SK-N-SH (cell line): ENCODE results near the gene LCE7A. TPM values are rescaled to one million over a fixed set of nuclear protein-coding genes. Genes with fewer than 3 reads are reported as not detected.

Experiments
- CTCF ChIA-PET: fragments of 300-600, 350-600 bp; formaldehyde crosslinking; extraction: SDS; loops from one replicate; lab custom pipeline; 2021; lab: Yijun Ruan, JAX
- POLR2A ChIA-PET: fragments of 350-600 bp; sonication (Branson Sonifier 250); formaldehyde crosslinking; extraction: SDS; loops from one replicate; lab custom pipeline; 2020; ENCODE audit warnings: antibody characterized with exemption, inconsistent platforms; lab: Yijun Ruan, JAX
- DNase-seq: peaks from one replicate; pipeline ENCODE4 v3.0.0; 2012
- H2AFZ ChIP-seq: fragments of 200-600 bp; sonication (generic); 2 replicates; pipeline ENCODE4 v1.8.1; 2016; ENCODE audit warnings: antibody characterized with exemption, mild to moderate bottlenecking, low read depth
- H3F3A ChIP-seq: fragments of 200-600 bp; sonication (generic); replicated peaks from 2 replicates; pipeline ENCODE3; 2016; ENCODE audit warnings: antibody characterized with exemption, mild to moderate bottlenecking; ENCODE audit not compliant: insufficient read depth
- H3K27ac ChIP-seq, 2 experiments: fragments of 200-500 bp in 1 of 2; fragments of 200-600 bp in 1 of 2; sonication (Bioruptor generic) in 1 of 2; sonication (generic), shearing (Covaris generic) in 1 of 2; 2 replicates each; pipeline versions ENCODE4 v1.5.1 to v1.6.1; 2014 to 2016; ENCODE audit warnings: low read depth in 2 of 2, inconsistent platforms in 1 of 2, low read length in 1 of 2, mild to moderate bottlenecking in 1 of 2, mixed read lengths in 1 of 2
- H3K27me3 ChIP-seq: fragments of 200-600 bp; sonication (generic), shearing (Covaris generic); 2 replicates; pipeline ENCODE4 v1.6.1; 2016; ENCODE audit warnings: mixed run types; ENCODE audit not compliant: insufficient read depth
- H3K36me3 ChIP-seq, 2 experiments: fragments of 200-500 bp in 1 of 2; fragments of 200-600 bp in 1 of 2; sonication (Bioruptor generic) in 1 of 2; sonication (generic) in 1 of 2; replicated peaks in 1 of 2; 2 replicates each; pipeline versions ENCODE3 to v1.5.1; 2014 to 2016; ENCODE audit warnings: low read length in 1 of 2, mild to moderate bottlenecking in 1 of 2; ENCODE audit not compliant: insufficient read depth in 2 of 2, control insufficient read depth in 1 of 2
- H3K4me1 ChIP-seq, 2 experiments: fragments of 200-500 bp in 1 of 2; fragments of 200-600 bp in 1 of 2; sonication (Bioruptor generic) in 1 of 2; sonication (generic), shearing (Covaris generic) in 1 of 2; 2 replicates each; pipeline versions ENCODE4 v1.5.1 to v1.6.1; 2014 to 2016; ENCODE audit warnings: low read depth in 1 of 2, low read length in 1 of 2, mixed run types in 1 of 2; ENCODE audit not compliant: insufficient read depth in 2 of 2, control insufficient read depth in 1 of 2
- H3K4me2 ChIP-seq: fragments of 200-600 bp; sonication (generic), shearing (Covaris generic); 2 replicates; pipeline ENCODE4 v1.6.1; 2017; ENCODE audit warnings: mixed run types
- H3K4me3 ChIP-seq, 2 experiments: fragments of 200-500 bp in 1 of 2; fragments of 200-600 bp in 1 of 2; sonication (Bioruptor generic) in 1 of 2; sonication (generic), shearing (Covaris generic) in 1 of 2; 2 replicates each; pipeline versions ENCODE4 v1.5.1 to v1.8.1; 2014 to 2016; ENCODE audit warnings: low read depth in 2 of 2, inconsistent platforms in 1 of 2, low read length in 1 of 2, mild to moderate bottlenecking in 1 of 2, mixed read lengths in 1 of 2, moderate library complexity in 1 of 2
- H3K79me2 ChIP-seq: fragments of 200-600 bp; sonication (generic); 2 replicates; pipeline ENCODE4 v1.8.1; 2017; ENCODE audit warnings: mild to moderate bottlenecking; ENCODE audit not compliant: insufficient read depth
- H3K9ac ChIP-seq: fragments of 200-600 bp; sonication (generic); 2 replicates; pipeline ENCODE4 v1.6.1; 2017; ENCODE audit warnings: mixed run types
- H3K9me2 ChIP-seq: fragments of 200-600 bp; sonication (generic); 2 replicates; pipeline ENCODE4 v1.6.1; 2017; ENCODE audit warnings: mixed run types
- H3K9me3 ChIP-seq: fragments of 200-600 bp; sonication (generic); 2 replicates; pipeline ENCODE4 v1.6.1; 2017; ENCODE audit warnings: mixed run types, mild to moderate bottlenecking, moderate library complexity
- H4K20me1 ChIP-seq: fragments of 200-600 bp; sonication (generic); 2 replicates; pipeline ENCODE4 v1.6.1; 2017; ENCODE audit warnings: mild to moderate bottlenecking, mixed run types; ENCODE audit not compliant: insufficient read depth
- CHD2 ChIP-seq: fragments of 150-350 bp; IDR thresholded peaks from 2 replicates; pipeline ENCODE4 v1.6.1; 2018; ENCODE audit warnings: low read length; ENCODE audit not compliant: partially characterized antibody
- EP300 ChIP-seq, 2 experiments: IDR thresholded peaks; 2 replicates each; pipeline versions ENCODE4 v1.4.0 to v1.6.1; 2012; ENCODE audit warnings: borderline replicate concordance in 1 of 2, low read depth in 1 of 2, low read length in 1 of 2
- FOSL2 ChIP-seq: IDR thresholded peaks from 2 replicates; pipeline ENCODE4 v1.4.0; 2012; ENCODE audit warnings: low read depth, mild to moderate bottlenecking, moderate library complexity, borderline replicate concordance
- FOXM1 ChIP-seq: IDR thresholded peaks from 2 replicates; pipeline ENCODE4 v1.4.0; 2012; ENCODE audit warnings: low read depth, mild to moderate bottlenecking
- GABPA ChIP-seq: IDR thresholded peaks from 2 replicates; pipeline ENCODE4 v1.4.0; 2012; ENCODE audit warnings: low read depth, mild to moderate bottlenecking
- IRF3 ChIP-seq: fragments of 150-350 bp; IDR thresholded peaks from 2 replicates; pipeline ENCODE4 v1.6.1; 2016; ENCODE audit warnings: mild to moderate bottlenecking, low read depth, low read length
- MEF2A ChIP-seq: IDR thresholded peaks from 2 replicates; pipeline ENCODE4 v1.4.0; 2012; ENCODE audit warnings: low read depth, borderline replicate concordance
- MXI1 ChIP-seq: IDR thresholded peaks from 2 replicates; pipeline ENCODE4 v1.6.1; 2012; ENCODE audit warnings: mild to moderate bottlenecking, low read depth, low read length, improper control_type of control experiment
- NRF1 ChIP-seq: IDR thresholded peaks from 2 replicates; pipeline ENCODE4 v1.6.1; 2012; ENCODE audit warnings: low read depth, mild to moderate bottlenecking, low read length
- POLR2AphosphoS5 ChIP-seq: IDR thresholded peaks from 2 replicates; pipeline ENCODE4 v1.6.1; 2012; ENCODE audit warnings: low read depth, low read length
- RAD21 ChIP-seq: IDR thresholded peaks from 2 replicates; pipeline ENCODE4 v1.6.1; 2012; ENCODE audit warnings: mild to moderate bottlenecking, low read length
- RCOR1 ChIP-seq: fragments of 150-350 bp; IDR thresholded peaks from 2 replicates; pipeline ENCODE4 v1.6.1; 2017; ENCODE audit warnings: antibody characterized with exemption, low read length
- REST ChIP-seq: IDR thresholded peaks from 2 replicates; pipeline ENCODE4 v1.6.1; 2012; ENCODE audit warnings: mild to moderate bottlenecking, low read depth, low read length, moderate library complexity
- SMC3 ChIP-seq: IDR thresholded peaks from 2 replicates; pipeline ENCODE4 v1.6.1; 2012; ENCODE audit warnings: low read depth, low read length, improper control_type of control experiment
- TAF1 ChIP-seq: IDR thresholded peaks from 2 replicates; pipeline ENCODE4 v1.6.1; 2012; ENCODE audit warnings: low read depth, mild to moderate bottlenecking, low read length, moderate library complexity, borderline replicate concordance
- USF1 ChIP-seq: IDR thresholded peaks from 2 replicates; pipeline ENCODE4 v1.4.0; 2012; ENCODE audit warnings: low read depth, borderline replicate concordance
- USF2 ChIP-seq: fragments of 150-350 bp; IDR thresholded peaks from 2 replicates; pipeline ENCODE4 v1.6.1; 2017; ENCODE audit warnings: antibody characterized with exemption, low read length, low read depth, borderline replicate concordance
- ZBTB33 ChIP-seq: IDR thresholded peaks from 2 replicates; pipeline ENCODE4 v1.4.0; 2012; ENCODE audit warnings: low read depth, borderline replicate concordance
- WGBS: methylation state at CpG from one replicate; pipeline ENCODE4 v1.1.6; 2017; ENCODE audit warnings: low lambda C conversion rate; 5-methylcytosine and 5-hydroxymethylcytosine counted together
- polyA plus RNA-seq, 3 experiments: library from polyadenylated mRNA; depleted of rRNA; stranded (reverse); fragments of >200 nt; gene quantifications; 2 replicates each; pipeline ENCODE4 v1.2.3, GENCODE V29; 2012

LCE7A gene
- polyA plus RNA-seq, 1 of the 3 experiments (the other 2 are of a cell fraction): not detected

- no peak for TF ChIP-seq REST
- TF ChIP-seq, all 33 proteins: peak for 0
Measured at GRCh38 chr1:152879559-152880198, 19.9 kb downstream of the LCE7A start (continued).

GRCh38 chr1:152880316-152880715 lies 20.5 kb downstream of the LCE7A start:
- no peak overlapping the region for H3K4me3 ChIP-seq
- CTCF ChIA-PET: no interaction called here
- H3K9me2 ChIP-seq: no peaks in the 10 kb centered on the region
- no peak for DNase-seq
- WGBS: 61% methylated on average over 4 of the region's 4 CpGs
- H3K9ac ChIP-seq: no peak overlapping the region
- H4K20me1 ChIP-seq: no peaks in the 10 kb centered on the region
- H3K9me3 ChIP-seq: no peaks in the 10 kb centered on the region
- no peaks in the 10 kb centered on the region for H3K27me3 ChIP-seq
- H3K4me2 ChIP-seq: no peak overlapping the region
- H3K4me1 ChIP-seq: peaks cover 0 to 14% of the 10 kb centered on the region in 2 experiments; a peak in 2 of 4 replicates
- no peaks in the 10 kb centered on the region for H3K79me2 ChIP-seq
- H3K27ac ChIP-seq: no peak overlapping the region
- H2AFZ ChIP-seq: no peak overlapping the region
- H3F3A ChIP-seq: peaks cover 9% of the 10 kb centered on the region
- no peaks in the 10 kb centered on the region for H3K36me3 ChIP-seq
- POLR2A ChIA-PET: no interaction called here
- TF ChIP-seq RCOR1: no peak
- no peak for TF ChIP-seq CHD2
- TF ChIP-seq USF1: no peak
- no peak for TF ChIP-seq SMC3
- no peak for TF ChIP-seq USF2
- no peak for TF ChIP-seq ZBTB33
- TF ChIP-seq MXI1: no peak
- no peak for TF ChIP-seq MEF2A
- no peak for TF ChIP-seq POLR2AphosphoS5
- no peak for TF ChIP-seq EP300 (IDR thresholded peaks at IDR 0.05; ENCODE audit: borderline replicate concordance in 1 of 2, low read depth in 1 of 2, low read length in 1 of 2)
- TF ChIP-seq TAF1: no peak
- TF ChIP-seq RAD21: no peak
- TF ChIP-seq GABPA: no peak
- TF ChIP-seq REST: no peak
- no peak for TF ChIP-seq IRF3
- no peak for TF ChIP-seq FOXM1
- TF ChIP-seq FOSL2: no peak
- TF ChIP-seq NRF1: no peak
